Measurements from ENCODE around the gene PACS2. TPM values are rescaled to one million over a fixed set of nuclear protein-coding genes. Genes with fewer than 3 reads are reported as not detected.

Gene PACS2
- total RNA-seq, 1 donor: 27.0 TPM

Other genes with a start within 250 kb of the PACS2 start
- 98.0 TPM for gene GPR132, start 249.3 kb upstream of the PACS2 start, total RNA-seq
- 0.42 TPM for gene JAG2, start 146.0 kb upstream of the PACS2 start, total RNA-seq
- gene NUDT14, start 133.4 kb upstream of the PACS2 start, total RNA-seq: 6.3 TPM
- gene BTBD6, start 66.2 kb upstream of the PACS2 start, total RNA-seq: 25.4 TPM
- 39.7 TPM for gene BRF1, start 13.7 kb upstream of the PACS2 start, total RNA-seq
- gene TEX22, start 83.8 kb downstream of the PACS2 start, total RNA-seq: 0.10 TPM
- 33.9 TPM for gene MTA1, start 105.1 kb downstream of the PACS2 start, total RNA-seq
- 10.8 TPM for gene CRIP2, start 160.1 kb downstream of the PACS2 start, total RNA-seq
- gene CRIP1, start 172.1 kb downstream of the PACS2 start, total RNA-seq: 88.2 TPM
- gene TEDC1, start 176.5 kb downstream of the PACS2 start, total RNA-seq: 19.9 TPM
- gene TMEM121, start 211.8 kb downstream of the PACS2 start, total RNA-seq: 1.5 TPM

All from mononuclear cell (primary cell).